OCI-LY3 (cell line): Measurements from ENCODE around the gene FAM89A.

Source experiments
- H2AFZ ChIP-seq: fragments of 200-600, 300-600 bp; shearing (Covaris generic); 2 replicates; pipeline ENCODE4 v1.6.0; 2014; ENCODE audit warnings: antibody characterized with exemption, low read depth, low read length
- H3K27ac ChIP-seq: fragments of 200-600, 300-600 bp; sonication (generic); 2 replicates; pipeline ENCODE4 v1.5.1; 2014; ENCODE audit warnings: mild to moderate bottlenecking, low read length, moderate library complexity, mixed read lengths
- H3K27me3 ChIP-seq: fragments of 200-600, 300-600 bp; sonication (generic); 2 replicates; pipeline ENCODE4 v1.6.1; 2014; ENCODE audit warnings: low read depth, low read length, mixed read lengths
- H3K36me3 ChIP-seq: fragments of 200-600, 300-600 bp; sonication (generic); replicated peaks from 2 replicates; pipeline ENCODE3; 2014; ENCODE audit warnings: low read depth, low read length, mixed read lengths
- H3K4me1 ChIP-seq: fragments of 300-600, 200-600 bp; sonication (generic); 2 replicates; pipeline ENCODE4 v1.6.1; 2014; ENCODE audit warnings: low read length, mixed read lengths
- H3K4me2 ChIP-seq: fragments of 200-600, 300-600 bp; sonication (generic); 2 replicates; pipeline ENCODE4 v1.6.1; 2014; ENCODE audit warnings: low read length, mixed read lengths
- H3K4me3 ChIP-seq: fragments of 300-600, 200-600 bp; sonication (generic); 2 replicates; pipeline ENCODE4 v1.5.1; 2014; ENCODE audit warnings: antibody characterized with exemption, mild to moderate bottlenecking, low read length, moderate library complexity
- H3K79me2 ChIP-seq: fragments of 300-600, 200-600 bp; shearing (Covaris generic); 2 replicates; pipeline ENCODE4 v1.6.1; 2014; ENCODE audit warnings: mild to moderate bottlenecking, low read length, mixed read lengths
- H3K9ac ChIP-seq: fragments of 300-600, 200-600 bp; shearing (Covaris generic); 2 replicates; pipeline ENCODE4 v1.6.0; 2014; ENCODE audit warnings: mild to moderate bottlenecking, low read length, moderate library complexity
- H3K9me3 ChIP-seq: fragments of 200-600, 300-600 bp; shearing (Covaris generic); 2 replicates; pipeline ENCODE4 v1.6.1; 2014; ENCODE audit warnings: low read length, mixed read lengths; ENCODE audit not compliant: insufficient read depth
- H4K20me1 ChIP-seq: fragments of 200-600, 300-600 bp; sonication (generic); 2 replicates; pipeline ENCODE4 v1.6.1; 2016; ENCODE audit warnings: low read length, mixed read lengths; ENCODE audit not compliant: insufficient read depth
- EZH2phosphoT487 ChIP-seq: fragments of 200-600 bp; shearing (Covaris generic); IDR thresholded peaks from 2 replicates; pipeline ENCODE4 v1.6.1; 2018; ENCODE audit warnings: antibody characterized with exemption, mixed run types, low read depth
- TF ChIP-seq, protein P1 (sequence below): fragments of 200-600, 300-600 bp; sonication (generic); IDR thresholded peaks from 2 replicates; pipeline ENCODE4 v1.5.1; 2014; ENCODE audit warnings: antibody characterized with exemption, low read length, low read depth

FAM89A gene

DNA sequence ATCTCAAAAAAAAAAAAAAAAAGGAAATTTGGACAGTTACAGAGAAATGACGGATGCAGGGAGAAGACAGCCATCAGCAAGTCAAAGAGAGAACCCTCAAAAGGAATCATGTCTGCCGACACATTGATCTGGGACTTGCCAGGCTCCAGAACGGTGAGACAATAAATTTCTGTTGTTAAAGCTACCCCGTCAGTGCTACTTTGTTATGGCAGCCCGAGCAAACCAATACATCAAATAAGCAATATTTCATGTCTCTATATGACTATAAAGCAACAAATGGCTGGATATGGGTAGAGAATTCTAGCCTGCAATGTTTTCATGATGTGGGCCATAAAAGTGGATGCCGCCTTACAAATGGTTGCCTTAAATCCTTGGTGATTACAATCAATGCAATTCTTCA lies 23.3 kb upstream of the FAM89A start:
- Histone ChIP-seq H4K20me1 (no peaks in the 10 kb centered on the region), H2AFZ (no peak overlapping the region), H3K4me2 (no peak overlapping the region), H3K27me3 (peaks cover 15% of the 10 kb centered on the region), H3K27ac (no peak overlapping the region), H3K4me3 (no peak overlapping the region), H3K9me3 (no peaks in the 10 kb centered on the region), H3K9ac (no peak overlapping the region), H3K79me2 (no peaks in the 10 kb centered on the region), H3K36me3 (no peaks in the 10 kb centered on the region), H3K4me1 (peaks cover 8% of the 10 kb centered on the region)
- TF ChIP-seq EZH2phosphoT487: no peak
- TF ChIP-seq, protein P1, sequence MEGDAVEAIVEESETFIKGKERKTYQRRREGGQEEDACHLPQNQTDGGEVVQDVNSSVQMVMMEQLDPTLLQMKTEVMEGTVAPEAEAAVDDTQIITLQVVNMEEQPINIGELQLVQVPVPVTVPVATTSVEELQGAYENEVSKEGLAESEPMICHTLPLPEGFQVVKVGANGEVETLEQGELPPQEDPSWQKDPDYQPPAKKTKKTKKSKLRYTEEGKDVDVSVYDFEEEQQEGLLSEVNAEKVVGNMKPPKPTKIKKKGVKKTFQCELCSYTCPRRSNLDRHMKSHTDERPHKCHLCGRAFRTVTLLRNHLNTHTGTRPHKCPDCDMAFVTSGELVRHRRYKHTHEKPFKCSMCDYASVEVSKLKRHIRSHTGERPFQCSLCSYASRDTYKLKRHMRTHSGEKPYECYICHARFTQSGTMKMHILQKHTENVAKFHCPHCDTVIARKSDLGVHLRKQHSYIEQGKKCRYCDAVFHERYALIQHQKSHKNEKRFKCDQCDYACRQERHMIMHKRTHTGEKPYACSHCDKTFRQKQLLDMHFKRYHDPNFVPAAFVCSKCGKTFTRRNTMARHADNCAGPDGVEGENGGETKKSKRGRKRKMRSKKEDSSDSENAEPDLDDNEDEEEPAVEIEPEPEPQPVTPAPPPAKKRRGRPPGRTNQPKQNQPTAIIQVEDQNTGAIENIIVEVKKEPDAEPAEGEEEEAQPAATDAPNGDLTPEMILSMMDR: no peak

DNA sequence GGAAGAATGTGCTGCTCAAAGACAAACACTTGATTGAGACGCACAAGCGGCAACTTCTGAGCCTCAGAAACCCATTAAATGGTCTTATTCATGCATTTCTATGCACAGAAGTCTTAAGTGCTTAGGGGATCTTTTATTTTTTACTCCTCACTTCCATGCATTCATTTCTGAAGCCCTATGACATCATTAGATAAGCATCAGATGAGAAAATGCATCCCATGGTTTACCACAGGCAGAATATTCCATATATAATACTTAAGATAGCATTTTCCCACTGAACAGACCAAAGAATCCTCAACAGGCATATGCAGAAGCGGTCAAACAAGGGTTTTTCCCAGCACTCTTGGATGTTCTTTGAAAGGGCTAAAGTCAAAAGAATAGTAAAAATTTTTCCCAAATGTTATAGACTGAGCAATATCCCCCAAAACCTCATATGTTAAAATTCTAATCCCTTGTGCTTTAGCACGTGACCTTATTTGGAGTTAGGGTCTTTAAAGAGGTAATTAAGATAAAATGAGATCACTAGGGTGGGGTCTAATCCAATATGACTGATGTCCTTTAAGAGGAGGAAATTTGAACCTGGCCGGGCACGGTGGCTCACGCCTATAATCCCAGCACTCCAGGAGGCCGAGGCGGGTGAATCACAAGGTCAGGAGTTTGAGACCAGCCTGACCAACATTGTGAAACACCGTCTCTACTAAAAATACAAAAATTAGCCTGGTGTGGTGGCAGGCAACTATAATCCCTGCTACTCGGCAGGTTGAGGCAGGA lies 22.6 kb upstream of the FAM89A start:
- Histone ChIP-seq H3K36me3 (no peaks in the 10 kb centered on the region), H3K4me1 (peaks cover 12% of the 10 kb centered on the region), H2AFZ (no peak overlapping the region), H3K9ac (no peak overlapping the region), H3K4me2 (no peak overlapping the region), H3K4me3 (no peak overlapping the region), H3K27me3 (peaks cover 15% of the 10 kb centered on the region), H4K20me1 (no peaks in the 10 kb centered on the region), H3K79me2 (no peaks in the 10 kb centered on the region), H3K9me3 (no peaks in the 10 kb centered on the region), H3K27ac (no peak overlapping the region)
- TF ChIP-seq, protein P1: no peak
- TF ChIP-seq EZH2phosphoT487: no peak

DNA sequence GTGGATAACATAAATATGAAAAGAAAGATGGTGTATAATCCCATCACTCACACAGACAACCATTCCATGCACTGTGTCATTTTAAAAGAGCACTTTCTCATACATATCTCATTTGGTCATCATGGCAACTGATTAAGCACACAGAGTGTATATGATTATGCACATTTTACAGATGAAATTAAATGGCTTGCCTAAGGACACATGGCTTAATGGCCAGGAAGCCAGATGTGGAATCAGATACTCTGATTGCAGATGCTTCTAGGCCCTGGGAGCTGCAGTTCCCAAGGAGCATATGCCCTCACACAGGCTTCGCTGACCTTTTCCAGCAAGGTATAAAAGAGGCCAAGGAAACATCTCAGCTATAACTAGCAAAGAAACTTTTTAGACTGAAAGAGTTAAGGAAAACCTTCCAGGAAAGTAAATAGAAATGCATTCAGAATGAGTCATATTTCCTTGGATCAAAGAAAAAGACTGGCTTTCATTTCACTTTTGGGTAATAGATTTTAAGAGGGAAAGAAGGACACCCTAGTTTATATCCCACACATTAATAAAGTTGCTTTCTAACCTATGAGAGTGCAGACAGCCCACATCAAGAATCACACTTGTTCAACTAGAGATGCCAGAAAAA lies 19.6 kb upstream of the FAM89A start:
- Histone ChIP-seq H3K4me2 (no peak overlapping the region), H3K27ac (no peak overlapping the region), H2AFZ (no peak overlapping the region), H3K79me2 (no peaks in the 10 kb centered on the region), H3K4me3 (no peak overlapping the region), H4K20me1 (no peaks in the 10 kb centered on the region), H3K27me3 (no peaks in the 10 kb centered on the region; the same call in 1 of the 2 replicates), H3K36me3 (no peaks in the 10 kb centered on the region), H3K9me3 (no peaks in the 10 kb centered on the region), H3K4me1 (peaks cover 12% of the 10 kb centered on the region), H3K9ac (no peak overlapping the region)
- no peak for TF ChIP-seq EZH2phosphoT487
- TF ChIP-seq, protein P1: no peak

DNA sequence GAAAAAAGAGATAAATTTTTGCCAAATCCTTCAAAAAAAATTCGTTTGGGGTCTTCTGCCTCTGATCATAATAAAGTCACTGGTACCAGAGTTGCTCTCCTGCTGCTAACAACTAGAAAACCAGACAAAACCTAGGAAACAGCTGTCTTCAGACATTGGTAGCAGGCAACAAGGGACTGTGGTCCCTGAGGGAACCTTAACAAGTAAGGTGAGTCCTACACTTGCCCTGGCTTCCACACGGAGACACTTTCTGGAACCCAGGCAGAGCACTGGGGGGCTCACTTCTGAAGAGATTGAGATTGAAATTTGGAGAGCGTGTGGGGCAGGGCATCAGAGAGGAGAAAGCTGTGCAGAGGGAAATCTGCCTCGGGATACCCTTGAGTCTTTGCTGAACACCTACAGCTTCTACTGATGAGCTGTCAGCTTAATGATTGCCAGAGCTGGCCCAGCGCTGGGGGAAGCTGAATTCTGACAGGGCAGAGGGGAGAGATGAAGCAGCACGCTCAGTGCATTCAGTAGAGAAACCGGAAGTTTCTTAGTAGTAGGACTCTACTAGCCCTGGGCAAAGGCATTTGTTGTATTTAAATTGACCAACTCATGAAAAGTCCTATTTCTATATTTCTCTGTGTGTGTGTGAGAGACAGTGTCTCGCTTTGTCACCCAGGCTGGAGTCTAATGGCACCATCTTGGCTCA lies 18.5 kb upstream of the FAM89A start:
- Histone ChIP-seq H3K27me3 (no peaks in the 10 kb centered on the region; the same call in 1 of the 2 replicates), H3K4me3 (peak overlapping the region; percentile 43), H3K4me1 (peaks cover 18% of the 10 kb centered on the region), H4K20me1 (no peaks in the 10 kb centered on the region), H3K9me3 (no peaks in the 10 kb centered on the region), H3K4me2 (peak overlapping the region; percentile 52), H2AFZ (peak overlapping the region; percentile 87), H3K27ac (no peak overlapping the region), H3K9ac (peak overlapping the region; percentile 15; the same call in 1 of the 2 replicates), H3K79me2 (no peaks in the 10 kb centered on the region), H3K36me3 (no peaks in the 10 kb centered on the region)
- TF ChIP-seq EZH2phosphoT487: no peak
- TF ChIP-seq, protein P1: no peak
